Measurements from ENCODE around the gene ATP7B.
"Not testable (repeated sequence)": the region's sequence is repeated elsewhere in the genome, so short reads cannot be mapped to it uniquely, and the experiment has no call there.

ATP7B gene

GRCh38 chr13:52006523-52007245 is 4.6 kb downstream of the ATP7B start:
- no peak for DNase-seq (ENCODE audit: low read depth in 2 of 2, low spot score in 1 of 2)

- DNase-seq (ENCODE audit: low read depth in 2 of 2, low spot score in 1 of 2), result no peak
Measured at GRCh38 chr13:52005841-52006522, 5.3 kb downstream of the ATP7B start.

GRCh38 chr13:52004511-52005170 is 6.6 kb downstream of the ATP7B start:
- DNase-seq (ENCODE audit: low read depth in 2 of 2, low spot score in 1 of 2), result no peak

- DNase-seq (ENCODE audit: low read depth in 2 of 2, low spot score in 1 of 2), result no peak
Measured at GRCh38 chr13:52003541-52003940, 7.7 kb downstream of the ATP7B start.

GRCh38 chr13:52002361-52002760 is 8.9 kb downstream of the ATP7B start:
- no peak for DNase-seq (ENCODE audit: low read depth in 2 of 2, low spot score in 1 of 2)

GRCh38 chr13:52001120-52001731 is 10.0 kb downstream of the ATP7B start:
- DNase-seq (ENCODE audit: low read depth in 2 of 2, low spot score in 1 of 2), result no peak

GRCh38 chr13:51999921-52000320 is 11.3 kb downstream of the ATP7B start:
- no peak for DNase-seq (ENCODE audit: low read depth in 2 of 2, low spot score in 1 of 2)

- no peak for DNase-seq (ENCODE audit: low read depth in 2 of 2, low spot score in 1 of 2)
Measured at GRCh38 chr13:51999510-51999911, 11.7 kb downstream of the ATP7B start.

GRCh38 chr13:51998723-51999509 is 12.3 kb downstream of the ATP7B start:
- DNase-seq (ENCODE audit: low read depth in 2 of 2, low spot score in 1 of 2), result no peak

GRCh38 chr13:51997641-51998330 is 13.5 kb downstream of the ATP7B start:
- DNase-seq (ENCODE audit: low read depth in 2 of 2, low spot score in 1 of 2), result no peak

GRCh38 chr13:51997186-51997585 is 14.1 kb downstream of the ATP7B start:
- DNase-seq (ENCODE audit: low read depth in 2 of 2, low spot score in 1 of 2), result no peak

- no peak for DNase-seq (ENCODE audit: low read depth in 2 of 2, low spot score in 1 of 2)
Measured at GRCh38 chr13:51996641-51997040, 14.6 kb downstream of the ATP7B start.

- DNase-seq (ENCODE audit: low read depth in 2 of 2, low spot score in 1 of 2), result no peak
Measured at GRCh38 chr13:51995677-51996551, 15.3 kb downstream of the ATP7B start.

GRCh38 chr13:51993713-51994112 is 17.5 kb downstream of the ATP7B start:
- DNase-seq (ENCODE audit: low read depth in 2 of 2, low spot score in 1 of 2), result no peak

GRCh38 chr13:51988988-51989618 is 22.1 kb downstream of the ATP7B start:
- no peak for DNase-seq (ENCODE audit: low read depth in 2 of 2, low spot score in 1 of 2)

GRCh38 chr13:51984904-51985303 is 26.3 kb downstream of the ATP7B start:
- DNase-seq (ENCODE audit: low read depth in 2 of 2, low spot score in 1 of 2), result not testable (repeated sequence)

- not testable (repeated sequence) for DNase-seq (ENCODE audit: low read depth in 2 of 2, low spot score in 1 of 2)
Measured at GRCh38 chr13:51983292-51983691, 28.0 kb downstream of the ATP7B start.

- no peak for DNase-seq (ENCODE audit: low read depth in 2 of 2, low spot score in 1 of 2)
Measured at GRCh38 chr13:51981355-51981754, 29.9 kb downstream of the ATP7B start.

- DNase-seq (ENCODE audit: low read depth in 2 of 2, low spot score in 1 of 2), result no peak
Measured at GRCh38 chr13:51980908-51981307, 30.3 kb downstream of the ATP7B start.

Data from stimulated activated CD8-positive, alpha-beta memory T cell treated with anti-CD3 and anti-CD28 coated beads, Interleukin-4, amount 100 ng/mL, for 4 hours (primary cell).